WTC11 (cell line): ENCODE data around the gene SLC30A5. TPM values are rescaled to one million over a fixed set of nuclear protein-coding genes. Genes with fewer than 3 reads are reported as not detected.

Source experiments
- ATAC-seq: fragments of 200-7000 bp; cut with Tn5 transposase; 2 replicates; pipeline ENCODE4 v1.10.0; 2021; ENCODE audit warnings: mild to moderate bottlenecking, moderate library complexity
- Bru-seq: library from RNA; stranded (reverse); fragments of 400-500 nt; gene quantifications from one replicate; lab custom pipeline; 2021; lab: Mats Ljungman, UMichigan
- CTCF ChIA-PET: fragments of 300-600 bp; sonication (Branson Sonifier 250); formaldehyde crosslinking; loops from one replicate; lab custom pipeline; 2021; ENCODE audit warnings: antibody characterized with exemption; lab: Charles Lee
- POLR2A ChIA-PET: fragments of 350-600 bp; sonication (Branson Sonifier 250); formaldehyde crosslinking; loops from one replicate; lab custom pipeline; 2021; ENCODE audit warnings: antibody characterized with exemption; lab: Charles Lee
- DNase-seq: peaks from one replicate; pipeline ENCODE4 v3.0.0; 2021; ENCODE audit warnings: low spot score
- H3K27ac Mint-ChIP-seq: 2 replicates; pipeline ENCODE4 v1.8.0; 2021; ENCODE audit warnings: mixed read lengths
- H3K27me3 Mint-ChIP-seq: 2 replicates; pipeline ENCODE4 v1.8.0; 2021; ENCODE audit warnings: low read depth, mild to moderate bottlenecking, moderate library complexity, mixed read lengths
- H3K36me3 Mint-ChIP-seq: 2 replicates; pipeline ENCODE4 v1.8.0; 2021; ENCODE audit warnings: mixed read lengths
- H3K4me1 Mint-ChIP-seq: 2 replicates; pipeline ENCODE4 v1.8.0; 2022; ENCODE audit warnings: mixed read lengths
- H3K4me3 Mint-ChIP-seq: 2 replicates; pipeline ENCODE4 v1.8.0; 2021; ENCODE audit warnings: mild to moderate bottlenecking, moderate library complexity, mixed read lengths
- H3K9me3 Mint-ChIP-seq: 2 replicates; pipeline ENCODE4 v1.8.0; 2021; ENCODE audit warnings: mixed read lengths
- ATF1 ChIP-seq: sonication (generic); formaldehyde crosslinking; IDR thresholded peaks from 2 replicates; pipeline ENCODE4 v1.8.1; 2023; ENCODE audit warnings: mild to moderate bottlenecking, moderate library complexity, missing genetic modification reagents
- CREM ChIP-seq: sonication (generic); formaldehyde crosslinking; IDR thresholded peaks from 2 replicates; pipeline ENCODE4 v1.8.1; 2022; ENCODE audit warnings: mild to moderate bottlenecking, missing genetic modification reagents, moderate library complexity
- ELF4 ChIP-seq: sonication (generic); formaldehyde crosslinking; IDR thresholded peaks from 2 replicates; pipeline ENCODE4 v1.8.1; 2022; ENCODE audit warnings: low read depth, mild to moderate bottlenecking, moderate library complexity, missing genetic modification reagents
- ETV6 ChIP-seq: sonication (generic); formaldehyde crosslinking; IDR thresholded peaks from 2 replicates; pipeline ENCODE4 v1.8.1; 2022; ENCODE audit warnings: mild to moderate bottlenecking, missing genetic modification reagents
- FOXK1 ChIP-seq: sonication (generic); formaldehyde crosslinking; IDR thresholded peaks from 2 replicates; pipeline ENCODE4 v1.8.0; 2022; ENCODE audit warnings: mild to moderate bottlenecking, moderate library complexity, missing genetic modification reagents
- FOXP1 ChIP-seq: sonication (generic); formaldehyde crosslinking; IDR thresholded peaks from 2 replicates; pipeline ENCODE4 v1.8.0; 2022; ENCODE audit warnings: missing genetic modification reagents, mild to moderate bottlenecking, moderate library complexity, borderline replicate concordance
- HMGA2 ChIP-seq: fragments of 250-450 bp; sonication (Bioruptor Pico); IDR thresholded peaks from 2 replicates; pipeline ENCODE4 v1.4.0; 2021; ENCODE audit warnings: mild to moderate bottlenecking, moderate library complexity
- SMAD4 ChIP-seq: sonication (generic); formaldehyde crosslinking; IDR thresholded peaks from 2 replicates; pipeline ENCODE4 v1.8.0; 2022; ENCODE audit warnings: mild to moderate bottlenecking, missing genetic modification reagents
- SP1 ChIP-seq: sonication (generic); formaldehyde crosslinking; conservative IDR thresholded peaks from 2 replicates; pipeline ENCODE4 v1.8.1; 2022; ENCODE audit warnings: missing genetic modification reagents
- TEAD1 ChIP-seq: sonication (generic); formaldehyde crosslinking; IDR thresholded peaks from 2 replicates; pipeline ENCODE4 v1.8.0; 2022; ENCODE audit warnings: mild to moderate bottlenecking, missing genetic modification reagents
- ZNF121 ChIP-seq: sonication (generic); formaldehyde crosslinking; IDR thresholded peaks from 2 replicates; pipeline ENCODE4 v1.8.0; 2023; ENCODE audit warnings: missing genetic modification reagents
- ZNF317 ChIP-seq: sonication (generic); formaldehyde crosslinking; IDR thresholded peaks from 2 replicates; pipeline ENCODE4 v1.8.1; 2023; ENCODE audit warnings: low read depth, mild to moderate bottlenecking, moderate library complexity, missing genetic modification reagents, borderline replicate concordance
- ZNF396 ChIP-seq: fragments of 250-450 bp; sonication (Bioruptor Pico); IDR thresholded peaks from 2 replicates; pipeline ENCODE4 v1.8.0; 2021; ENCODE audit warnings: mild to moderate bottlenecking, moderate library complexity, borderline replicate concordance
- long read RNA-seq, 3 experiments: library from RNA in 1 of 3; library from capped mRNA in 1 of 3; library from polyadenylated mRNA in 1 of 3; unstranded in 2 of 3; stranded (forward) in 1 of 3; transcript quantifications; one replicate each; pipeline ENCODE4 v2.0.0, GENCODE V29; 2021
- total RNA-seq: library from RNA; stranded (reverse); gene quantifications from 3 replicates; pipeline ENCODE4 v1.2.3, GENCODE V29; 2021
- TF ChIP-seq, protein P1 (sequence below): sonication (generic); formaldehyde crosslinking; IDR thresholded peaks from 2 replicates; pipeline ENCODE4 v1.8.0; 2022; ENCODE audit warnings: mild to moderate bottlenecking, missing genetic modification reagents
- TF ChIP-seq, protein P2 (sequence below): fragments of 200-600 bp; IDR thresholded peaks from 2 replicates; pipeline ENCODE4 v1.8.0; 2022; ENCODE audit warnings: antibody characterized with exemption
- TF ChIP-seq, protein P3 (sequence below): sonication (generic); formaldehyde crosslinking; IDR thresholded peaks from 2 replicates; pipeline ENCODE4 v1.8.0; 2023; ENCODE audit warnings: missing genetic modification reagents, mild to moderate bottlenecking, borderline replicate concordance
- TF ChIP-seq, protein P4 (sequence below): fragments of 250-450 bp; sonication (Bioruptor Pico); IDR thresholded peaks from 2 replicates; pipeline ENCODE4 v1.9.0; 2021; ENCODE audit warnings: mild to moderate bottlenecking
- TF ChIP-seq, protein P5 (sequence below): sonication (generic); formaldehyde crosslinking; IDR thresholded peaks from 2 replicates; pipeline ENCODE4 v1.8.1; 2022; ENCODE audit warnings: missing genetic modification reagents, borderline replicate concordance
- TF ChIP-seq, protein P6 (sequence below): sonication (generic); formaldehyde crosslinking; IDR thresholded peaks from 2 replicates; pipeline ENCODE4 v1.8.0; 2022; ENCODE audit warnings: mild to moderate bottlenecking, missing genetic modification reagents
- TF ChIP-seq, protein P7 (sequence below): sonication (generic); formaldehyde crosslinking; IDR thresholded peaks from 2 replicates; pipeline ENCODE4 v1.8.0; 2023; ENCODE audit warnings: missing genetic modification reagents

Gene SLC30A5
- 32.2 to 37.4 TPM (median 34.1 TPM) in 3 replicates for total RNA-seq
- Bru-seq, nascent RNA: percentile 71 among the genes with signal in this experiment
- long read RNA-seq, experiment 1, full-length matches to known transcripts: 107 of 170 reads
- long read RNA-seq, experiment 1, partial matches to known transcripts: 9 of 170 reads
- long read RNA-seq, experiment 1, other reads (novel, unspliced or antisense): 54 of 170 reads
- long read RNA-seq, experiment 2, full-length matches to known transcripts: 19 of 47 reads
- long read RNA-seq, experiment 2, partial matches to known transcripts: 18 of 47 reads
- long read RNA-seq, experiment 2, other reads (novel, unspliced or antisense): 10 of 47 reads
- long read RNA-seq, experiment 3, partial matches to known transcripts: 1 of 1 reads
- long read RNA-seq, experiment 3, other reads (novel, unspliced or antisense): 0 of 1 reads

DNA sequence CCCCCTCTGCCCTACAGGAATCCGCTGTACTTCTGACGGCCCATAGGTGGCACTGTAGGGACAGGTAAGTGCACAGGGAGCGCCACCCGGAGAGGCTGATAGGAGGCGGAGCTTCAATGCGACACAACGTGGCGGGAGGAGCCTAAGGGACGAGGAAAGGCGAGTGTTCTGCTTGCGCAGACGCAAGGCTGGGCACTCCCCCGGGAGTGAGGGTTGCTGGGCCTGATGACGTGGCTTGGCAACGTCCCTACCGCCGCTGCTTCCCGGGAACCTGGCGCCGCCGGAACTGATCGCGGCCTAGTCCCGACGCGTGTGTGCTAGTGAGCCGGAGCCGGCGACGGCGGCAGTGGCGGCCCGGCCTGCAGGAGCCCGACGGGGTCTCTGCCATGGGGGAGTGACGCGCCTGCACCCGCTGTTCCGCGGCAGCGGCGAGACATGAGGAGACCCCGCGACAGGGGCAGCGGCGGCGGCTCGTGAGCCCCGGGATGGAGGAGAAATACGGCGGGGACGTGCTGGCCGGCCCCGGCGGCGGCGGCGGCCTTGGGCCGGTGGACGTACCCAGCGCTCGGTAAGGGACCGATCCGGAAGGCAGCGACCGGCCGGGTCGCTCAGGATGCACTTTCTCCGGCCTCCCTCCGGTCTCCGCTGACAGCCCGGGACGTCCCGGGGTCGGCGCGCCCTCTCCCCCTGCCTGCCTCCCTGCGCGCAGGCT lies at the start of gene SLC30A5:
Gene SLC30A5 (plus strand): TSS at position 244 of the 712 bp plus-strand sequence. CDS start 242 bp downstream, at position 486.
- Mint-ChIP-seq H3K27me3 (no peaks in the 10 kb centered on the region; the same call in 1 of the 2 replicates), H3K4me1 (peaks cover 12% of the 10 kb centered on the region), H3K27ac (peak within 1 kb of the TSS; percentile 94), H3K4me3 (peak within 1 kb of the TSS; percentile 94), H3K9me3 (no peaks in the 10 kb centered on the region), H3K36me3 (peaks cover 10% of the 10 kb centered on the region)
- peak; percentile 99 for ATAC-seq
- peak; percentile 99 for DNase-seq
- CTCF ChIA-PET: interaction anchor here (0.6 to 2.1 kb wide), 53 partner anchors 8 to 459 kb away, joined by 3 to 32 read pairs (median 5); partner anchors contain the start of genes CCNB1, CDK7, CENPH and OCLN
- POLR2A ChIA-PET: interaction anchor here (0.6 to 1.2 kb wide), 6 partner anchors 73 to 313 kb away, joined by 3 to 7 read pairs (median 3); partner anchors contain the start of genes CCNB1 and CENPH
- TF ChIP-seq, protein P1, sequence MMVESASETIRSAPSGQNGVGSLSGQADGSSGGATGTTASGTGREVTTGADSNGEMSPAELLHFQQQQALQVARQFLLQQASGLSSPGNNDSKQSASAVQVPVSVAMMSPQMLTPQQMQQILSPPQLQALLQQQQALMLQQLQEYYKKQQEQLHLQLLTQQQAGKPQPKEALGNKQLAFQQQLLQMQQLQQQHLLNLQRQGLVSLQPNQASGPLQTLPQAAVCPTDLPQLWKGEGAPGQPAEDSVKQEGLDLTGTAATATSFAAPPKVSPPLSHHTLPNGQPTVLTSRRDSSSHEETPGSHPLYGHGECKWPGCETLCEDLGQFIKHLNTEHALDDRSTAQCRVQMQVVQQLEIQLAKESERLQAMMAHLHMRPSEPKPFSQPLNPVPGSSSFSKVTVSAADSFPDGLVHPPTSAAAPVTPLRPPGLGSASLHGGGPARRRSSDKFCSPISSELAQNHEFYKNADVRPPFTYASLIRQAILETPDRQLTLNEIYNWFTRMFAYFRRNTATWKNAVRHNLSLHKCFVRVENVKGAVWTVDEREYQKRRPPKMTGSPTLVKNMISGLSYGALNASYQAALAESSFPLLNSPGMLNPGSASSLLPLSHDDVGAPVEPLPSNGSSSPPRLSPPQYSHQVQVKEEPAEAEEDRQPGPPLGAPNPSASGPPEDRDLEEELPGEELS (CRISPR knock-in tag): peak; percentile 81
- no peak for TF ChIP-seq ELF4 (CRISPR knock-in tag)
- TF ChIP-seq ZNF121 (CRISPR knock-in tag): no peak
- peak; percentile 87 for TF ChIP-seq FOXP1 (CRISPR knock-in tag)
- TF ChIP-seq, protein P2, sequence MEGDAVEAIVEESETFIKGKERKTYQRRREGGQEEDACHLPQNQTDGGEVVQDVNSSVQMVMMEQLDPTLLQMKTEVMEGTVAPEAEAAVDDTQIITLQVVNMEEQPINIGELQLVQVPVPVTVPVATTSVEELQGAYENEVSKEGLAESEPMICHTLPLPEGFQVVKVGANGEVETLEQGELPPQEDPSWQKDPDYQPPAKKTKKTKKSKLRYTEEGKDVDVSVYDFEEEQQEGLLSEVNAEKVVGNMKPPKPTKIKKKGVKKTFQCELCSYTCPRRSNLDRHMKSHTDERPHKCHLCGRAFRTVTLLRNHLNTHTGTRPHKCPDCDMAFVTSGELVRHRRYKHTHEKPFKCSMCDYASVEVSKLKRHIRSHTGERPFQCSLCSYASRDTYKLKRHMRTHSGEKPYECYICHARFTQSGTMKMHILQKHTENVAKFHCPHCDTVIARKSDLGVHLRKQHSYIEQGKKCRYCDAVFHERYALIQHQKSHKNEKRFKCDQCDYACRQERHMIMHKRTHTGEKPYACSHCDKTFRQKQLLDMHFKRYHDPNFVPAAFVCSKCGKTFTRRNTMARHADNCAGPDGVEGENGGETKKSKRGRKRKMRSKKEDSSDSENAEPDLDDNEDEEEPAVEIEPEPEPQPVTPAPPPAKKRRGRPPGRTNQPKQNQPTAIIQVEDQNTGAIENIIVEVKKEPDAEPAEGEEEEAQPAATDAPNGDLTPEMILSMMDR: peak; percentile 61
- no peak for TF ChIP-seq ZNF396 (CRISPR knock-in tag)
- peak; percentile 90 for TF ChIP-seq CREM (CRISPR knock-in tag)
- peak; percentile 92 for TF ChIP-seq SP1 (CRISPR knock-in tag)
- TF ChIP-seq SMAD4 (CRISPR knock-in tag): no peak
- TF ChIP-seq HMGA2 (CRISPR knock-in tag): no peak
- TF ChIP-seq, protein P3, sequence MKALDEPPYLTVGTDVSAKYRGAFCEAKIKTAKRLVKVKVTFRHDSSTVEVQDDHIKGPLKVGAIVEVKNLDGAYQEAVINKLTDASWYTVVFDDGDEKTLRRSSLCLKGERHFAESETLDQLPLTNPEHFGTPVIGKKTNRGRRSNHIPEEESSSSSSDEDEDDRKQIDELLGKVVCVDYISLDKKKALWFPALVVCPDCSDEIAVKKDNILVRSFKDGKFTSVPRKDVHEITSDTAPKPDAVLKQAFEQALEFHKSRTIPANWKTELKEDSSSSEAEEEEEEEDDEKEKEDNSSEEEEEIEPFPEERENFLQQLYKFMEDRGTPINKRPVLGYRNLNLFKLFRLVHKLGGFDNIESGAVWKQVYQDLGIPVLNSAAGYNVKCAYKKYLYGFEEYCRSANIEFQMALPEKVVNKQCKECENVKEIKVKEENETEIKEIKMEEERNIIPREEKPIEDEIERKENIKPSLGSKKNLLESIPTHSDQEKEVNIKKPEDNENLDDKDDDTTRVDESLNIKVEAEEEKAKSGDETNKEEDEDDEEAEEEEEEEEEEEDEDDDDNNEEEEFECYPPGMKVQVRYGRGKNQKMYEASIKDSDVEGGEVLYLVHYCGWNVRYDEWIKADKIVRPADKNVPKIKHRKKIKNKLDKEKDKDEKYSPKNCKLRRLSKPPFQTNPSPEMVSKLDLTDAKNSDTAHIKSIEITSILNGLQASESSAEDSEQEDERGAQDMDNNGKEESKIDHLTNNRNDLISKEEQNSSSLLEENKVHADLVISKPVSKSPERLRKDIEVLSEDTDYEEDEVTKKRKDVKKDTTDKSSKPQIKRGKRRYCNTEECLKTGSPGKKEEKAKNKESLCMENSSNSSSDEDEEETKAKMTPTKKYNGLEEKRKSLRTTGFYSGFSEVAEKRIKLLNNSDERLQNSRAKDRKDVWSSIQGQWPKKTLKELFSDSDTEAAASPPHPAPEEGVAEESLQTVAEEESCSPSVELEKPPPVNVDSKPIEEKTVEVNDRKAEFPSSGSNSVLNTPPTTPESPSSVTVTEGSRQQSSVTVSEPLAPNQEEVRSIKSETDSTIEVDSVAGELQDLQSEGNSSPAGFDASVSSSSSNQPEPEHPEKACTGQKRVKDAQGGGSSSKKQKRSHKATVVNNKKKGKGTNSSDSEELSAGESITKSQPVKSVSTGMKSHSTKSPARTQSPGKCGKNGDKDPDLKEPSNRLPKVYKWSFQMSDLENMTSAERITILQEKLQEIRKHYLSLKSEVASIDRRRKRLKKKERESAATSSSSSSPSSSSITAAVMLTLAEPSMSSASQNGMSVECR (CRISPR knock-in tag): peak; percentile 83; the same call in 1 of the 2 replicates
- TF ChIP-seq, protein P4, sequence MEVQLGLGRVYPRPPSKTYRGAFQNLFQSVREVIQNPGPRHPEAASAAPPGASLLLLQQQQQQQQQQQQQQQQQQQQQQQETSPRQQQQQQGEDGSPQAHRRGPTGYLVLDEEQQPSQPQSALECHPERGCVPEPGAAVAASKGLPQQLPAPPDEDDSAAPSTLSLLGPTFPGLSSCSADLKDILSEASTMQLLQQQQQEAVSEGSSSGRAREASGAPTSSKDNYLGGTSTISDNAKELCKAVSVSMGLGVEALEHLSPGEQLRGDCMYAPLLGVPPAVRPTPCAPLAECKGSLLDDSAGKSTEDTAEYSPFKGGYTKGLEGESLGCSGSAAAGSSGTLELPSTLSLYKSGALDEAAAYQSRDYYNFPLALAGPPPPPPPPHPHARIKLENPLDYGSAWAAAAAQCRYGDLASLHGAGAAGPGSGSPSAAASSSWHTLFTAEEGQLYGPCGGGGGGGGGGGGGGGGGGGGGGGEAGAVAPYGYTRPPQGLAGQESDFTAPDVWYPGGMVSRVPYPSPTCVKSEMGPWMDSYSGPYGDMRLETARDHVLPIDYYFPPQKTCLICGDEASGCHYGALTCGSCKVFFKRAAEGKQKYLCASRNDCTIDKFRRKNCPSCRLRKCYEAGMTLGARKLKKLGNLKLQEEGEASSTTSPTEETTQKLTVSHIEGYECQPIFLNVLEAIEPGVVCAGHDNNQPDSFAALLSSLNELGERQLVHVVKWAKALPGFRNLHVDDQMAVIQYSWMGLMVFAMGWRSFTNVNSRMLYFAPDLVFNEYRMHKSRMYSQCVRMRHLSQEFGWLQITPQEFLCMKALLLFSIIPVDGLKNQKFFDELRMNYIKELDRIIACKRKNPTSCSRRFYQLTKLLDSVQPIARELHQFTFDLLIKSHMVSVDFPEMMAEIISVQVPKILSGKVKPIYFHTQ (CRISPR knock-in tag): peak; percentile 35; the same call in 1 of the 2 replicates
- no peak; the same call in 1 of the 2 replicates for TF ChIP-seq ZNF317 (CRISPR knock-in tag)
- TF ChIP-seq, protein P5, sequence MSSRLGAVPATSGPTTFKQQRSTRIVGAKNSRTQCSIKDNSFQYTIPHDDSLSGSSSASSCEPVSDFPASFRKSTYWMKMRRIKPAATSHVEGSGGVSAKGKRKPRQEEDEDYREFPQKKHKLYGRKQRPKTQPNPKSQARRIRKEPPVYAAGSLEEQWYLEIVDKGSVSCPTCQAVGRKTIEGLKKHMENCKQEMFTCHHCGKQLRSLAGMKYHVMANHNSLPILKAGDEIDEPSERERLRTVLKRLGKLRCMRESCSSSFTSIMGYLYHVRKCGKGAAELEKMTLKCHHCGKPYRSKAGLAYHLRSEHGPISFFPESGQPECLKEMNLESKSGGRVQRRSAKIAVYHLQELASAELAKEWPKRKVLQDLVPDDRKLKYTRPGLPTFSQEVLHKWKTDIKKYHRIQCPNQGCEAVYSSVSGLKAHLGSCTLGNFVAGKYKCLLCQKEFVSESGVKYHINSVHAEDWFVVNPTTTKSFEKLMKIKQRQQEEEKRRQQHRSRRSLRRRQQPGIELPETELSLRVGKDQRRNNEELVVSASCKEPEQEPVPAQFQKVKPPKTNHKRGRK (CRISPR knock-in tag): no peak
- TF ChIP-seq ATF1 (CRISPR knock-in tag): 0 out of 2 replicates have a peak, but pooled peaks have one; percentile 0
- TF ChIP-seq, protein P6, sequence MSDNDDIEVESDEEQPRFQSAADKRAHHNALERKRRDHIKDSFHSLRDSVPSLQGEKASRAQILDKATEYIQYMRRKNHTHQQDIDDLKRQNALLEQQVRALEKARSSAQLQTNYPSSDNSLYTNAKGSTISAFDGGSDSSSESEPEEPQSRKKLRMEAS (CRISPR knock-in tag): peak; percentile 83
- TF ChIP-seq FOXK1: peak; percentile 83; the same call in 1 of the 2 replicates
- TF ChIP-seq TEAD1 (CRISPR knock-in tag): peak; percentile 35; the same call in 1 of the 2 replicates
- peak; percentile 96 for TF ChIP-seq ETV6 (CRISPR knock-in tag)
- TF ChIP-seq, protein P7, sequence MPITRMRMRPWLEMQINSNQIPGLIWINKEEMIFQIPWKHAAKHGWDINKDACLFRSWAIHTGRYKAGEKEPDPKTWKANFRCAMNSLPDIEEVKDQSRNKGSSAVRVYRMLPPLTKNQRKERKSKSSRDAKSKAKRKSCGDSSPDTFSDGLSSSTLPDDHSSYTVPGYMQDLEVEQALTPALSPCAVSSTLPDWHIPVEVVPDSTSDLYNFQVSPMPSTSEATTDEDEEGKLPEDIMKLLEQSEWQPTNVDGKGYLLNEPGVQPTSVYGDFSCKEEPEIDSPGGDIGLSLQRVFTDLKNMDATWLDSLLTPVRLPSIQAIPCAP: peak; percentile 66; the same call in 1 of the 2 replicates
